Fibroblast of lung (primary cell): ENCODE data around the gene CRYBG1. TPM values are rescaled to one million over a fixed set of nuclear protein-coding genes. Genes with fewer than 3 reads are reported as not detected.

Experiments used
- DNase-seq, 2 donors: peaks; one replicate each; pipeline versions ENCODE4 v3.0.0 to v3.0.0-alpha.2; 2010; ENCODE audit warnings: low read depth in 2 of 2
- H2AFZ ChIP-seq: 2 replicates; pipeline ENCODE4 v1.5.1; 2012; ENCODE audit warnings: low read length, control low read depth, inconsistent platforms
- H3K27ac ChIP-seq: 2 replicates; pipeline ENCODE4 v1.5.1; 2011; ENCODE audit warnings: low read length, control low read depth; ENCODE audit not compliant: insufficient read depth
- H3K27me3 ChIP-seq: 2 replicates; pipeline ENCODE4 v1.5.1; 2011; ENCODE audit warnings: mild to moderate bottlenecking, low read length; ENCODE audit not compliant: control insufficient read depth, insufficient read depth
- H3K36me3 ChIP-seq: 2 replicates; pipeline ENCODE4 v1.5.1; 2011; ENCODE audit warnings: low read length; ENCODE audit not compliant: control insufficient read depth, insufficient read depth
- H3K4me1 ChIP-seq: 2 replicates; pipeline ENCODE4 v1.5.1; 2011; ENCODE audit warnings: low read length; ENCODE audit not compliant: control insufficient read depth, insufficient read depth; ENCODE audit errors: extremely low read depth
- H3K4me2 ChIP-seq: 2 replicates; pipeline ENCODE4 v1.5.1; 2011; ENCODE audit warnings: low read length, control low read depth; ENCODE audit not compliant: insufficient read depth; ENCODE audit errors: extremely low read depth
- H3K4me3 ChIP-seq, 4 experiments: fragments of 200-600 bp in 1 of 4; sonication (generic) in 1 of 4; replicated peaks in 1 of 4; 2 replicates each; pipeline ENCODE4 v1.5.1; 2011 to 2016; ENCODE audit warnings: low read length in 4 of 4, low read depth in 3 of 4, mild to moderate bottlenecking in 3 of 4, control low read depth in 2 of 4, inconsistent platforms in 1 of 4, mixed read lengths in 1 of 4; ENCODE audit not compliant: insufficient read depth in 1 of 4; ENCODE audit errors: control extremely low read depth in 1 of 4
- H3K79me2 ChIP-seq: 2 replicates; pipeline ENCODE4 v1.5.1; 2012; ENCODE audit warnings: mild to moderate bottlenecking, low read length, inconsistent platforms; ENCODE audit not compliant: control insufficient read depth, insufficient read depth
- H3K9ac ChIP-seq: 2 replicates; pipeline ENCODE4 v1.5.1; 2011; ENCODE audit warnings: mild to moderate bottlenecking, low read length, control low read depth; ENCODE audit not compliant: insufficient read depth
- H3K9me3 ChIP-seq: 2 replicates; pipeline ENCODE4 v1.5.1; 2012; ENCODE audit warnings: low read depth, low read length; ENCODE audit not compliant: control insufficient read depth, insufficient read depth
- H4K20me1 ChIP-seq: 2 replicates; pipeline ENCODE4 v1.5.1; 2011; ENCODE audit warnings: low read length; ENCODE audit not compliant: control insufficient read depth, insufficient read depth; ENCODE audit errors: extremely low read depth
- CTCF ChIP-seq, 2 donors: IDR thresholded peaks in 1 of 2; conservative IDR thresholded peaks in 1 of 2; 1 replicate in 1 of 2; 2 replicates in 1 of 2; pipeline ENCODE4 v1.5.1; 2011 to 2012; ENCODE audit warnings: low read length in 2 of 2, control low read depth in 1 of 2, inconsistent platforms in 1 of 2, low read depth in 1 of 2, mild to moderate bottlenecking in 1 of 2
- EZH2 ChIP-seq: IDR thresholded peaks from 2 replicates; pipeline ENCODE4 v1.5.1; 2012; ENCODE audit warnings: low read length, control low read depth, mild to moderate bottlenecking; ENCODE audit errors: missing control alignments
- polyA plus RNA-seq, 2 donors: library from polyadenylated mRNA; depleted of rRNA in 1 of 2; stranded (reverse) in 1 of 2; unstranded in 1 of 2; fragments of >200 nt; gene quantifications; 2 replicates each; pipeline ENCODE4 v1.2.1, GENCODE V29; 2011 to 2012; ENCODE audit warnings: missing spikeins in 1 of 2
- total RNA-seq: library from RNA; depleted of rRNA; stranded (reverse); fragments of >200 nt; gene quantifications from 2 replicates; pipeline ENCODE4 v1.2.1, GENCODE V29; 2014

CRYBG1 gene
- total and polyA plus RNA-seq, 2 donors (not counting 1 experiment from before 2014, with no cell fraction given), result 4.3 to 10.1 TPM

- Histone ChIP-seq H2AFZ (no peak overlapping the region), H3K4me2 (no peak overlapping the region)
Measured at GRCh38 chr6:106495014-106495413, 134.5 kb downstream of the CRYBG1 start.

GRCh38 chr6:106496823-106497222, 136.3 kb downstream of the CRYBG1 start:
- Histone ChIP-seq H3K4me2 (no peak overlapping the region), H3K4me1 (no peaks in the 10 kb centered on the region), H2AFZ (no peak overlapping the region), H3K27ac (no peak overlapping the region), H3K9ac (no peak overlapping the region), H3K4me3 (no peak overlapping the region), H3K9me3 (no peaks in the 10 kb centered on the region), H3K79me2 (no peaks in the 10 kb centered on the region), H3K36me3 (no peaks in the 10 kb centered on the region), H4K20me1 (no peaks in the 10 kb centered on the region), H3K27me3 (peaks cover 5% of the 10 kb centered on the region)
- DNase-seq, result no peak
- TF ChIP-seq CTCF (conservative IDR thresholded peaks at IDR 0.05 in 1 of 2, IDR thresholded peaks at IDR 0.05 in 1 of 2; ENCODE audit: low read depth in 1 of 2, low read length in 2 of 2), result no peak
- no peak for TF ChIP-seq EZH2

More at GRCh38 chr6:106495014-106495413, 134.5 kb downstream of the CRYBG1 start:
- Histone ChIP-seq H3K27me3 (peaks cover 3% of the 10 kb centered on the region), H3K79me2 (no peaks in the 10 kb centered on the region), H3K9me3 (no peaks in the 10 kb centered on the region), H3K4me3 (no peak overlapping the region), H3K36me3 (no peaks in the 10 kb centered on the region), H4K20me1 (no peaks in the 10 kb centered on the region), H3K27ac (no peak overlapping the region), H3K9ac (no peak overlapping the region), H3K4me1 (no peaks in the 10 kb centered on the region)
- DNase-seq, result no peak
- TF ChIP-seq CTCF (conservative IDR thresholded peaks at IDR 0.05 in 1 of 2, IDR thresholded peaks at IDR 0.05 in 1 of 2; ENCODE audit: low read depth in 1 of 2, low read length in 2 of 2), result no peak
- no peak for TF ChIP-seq EZH2

- TF ChIP-seq CTCF (conservative IDR thresholded peaks at IDR 0.05 in 1 of 2, IDR thresholded peaks at IDR 0.05 in 1 of 2; ENCODE audit: low read depth in 1 of 2, low read length in 2 of 2) (no peak), EZH2 (no peak)
- Histone ChIP-seq H3K36me3 (no peaks in the 10 kb centered on the region), H3K9ac (no peak overlapping the region), H3K27me3 (peaks cover 2% of the 10 kb centered on the region), H3K4me3 (no peak overlapping the region), H3K4me2 (no peak overlapping the region), H3K79me2 (no peaks in the 10 kb centered on the region), H3K9me3 (no peaks in the 10 kb centered on the region), H2AFZ (no peak overlapping the region), H3K4me1 (no peaks in the 10 kb centered on the region), H4K20me1 (no peaks in the 10 kb centered on the region), H3K27ac (no peak overlapping the region)
- DNase-seq, result no peak
Measured at GRCh38 chr6:106501960-106502371, 141.4 kb downstream of the CRYBG1 start.
